Heart right ventricle (tissue), 16 donors: ENCODE data around the gene NPHP1. TPM values are rescaled to one million over a fixed set of nuclear protein-coding genes. Genes with fewer than 3 reads are reported as not detected.
A peak's percentile ranks its signal among the peaks of the same experiment; 100 is the strongest.
"Not testable (repeated sequence)": the region's sequence is repeated elsewhere in the genome, so short reads cannot be mapped to it uniquely, and the experiment has no call there.

Experiments used
- ATAC-seq, 8 donors: fragments of 200-7000 bp; cut with Tn5 transposase; one replicate each; pipeline ENCODE4 v1.9.1; 2020; ENCODE audit warnings: mild to moderate bottlenecking in 8 of 8, moderate library complexity in 8 of 8, moderate number of reproducible peaks in 1 of 8
- DNase-seq, 2 donors: peaks; one replicate each; pipeline ENCODE4 v3.0.0-alpha.2; 2020
- H3K27ac ChIP-seq, 10 donors: fragments of 200-600 bp; sonication (generic) in 2 of 10; one replicate each; pipeline versions ENCODE4 v1.5.0 to v1.8.0; 2020 to 2022; ENCODE audit warnings: mild to moderate bottlenecking in 3 of 10
- H3K27me3 ChIP-seq, 7 donors: fragments of 200-600 bp; one replicate each; pipeline ENCODE4 v1.8.0; 2021 to 2022; ENCODE audit warnings: mild to moderate bottlenecking in 2 of 7
- H3K36me3 ChIP-seq, 9 donors: fragments of 200-600 bp; sonication (generic) in 1 of 9; one replicate each; pipeline versions ENCODE4 v1.5.0 to v1.8.0; 2020 to 2022; ENCODE audit warnings: mild to moderate bottlenecking in 2 of 9
- H3K4me1 ChIP-seq, 9 donors: fragments of 200-600 bp; sonication (generic) in 1 of 9; one replicate each; pipeline versions ENCODE4 v1.5.0 to v1.8.0; 2020 to 2022; ENCODE audit warnings: mild to moderate bottlenecking in 4 of 9
- H3K4me3 ChIP-seq, 10 donors: fragments of 200-600 bp; sonication (generic) in 2 of 10; one replicate each; pipeline versions ENCODE4 v1.5.0 to v1.8.0; 2020 to 2022; ENCODE audit warnings: mild to moderate bottlenecking in 7 of 10, moderate library complexity in 2 of 10
- H3K9me3 ChIP-seq, 11 donors: fragments of 200-600 bp in 10 of 11; sonication (generic) in 2 of 11; one replicate each; pipeline versions ENCODE4 v1.5.0 to v1.8.0; 2013 to 2022; ENCODE audit warnings: mild to moderate bottlenecking in 2 of 11, control low read depth in 1 of 11, moderate library complexity in 1 of 11
- WGBS, 2 donors: extraction: QIAGEN DNeasy Blood & Tissue Kit; methylation state at CpG; one replicate each; pipeline ENCODE4 v1.1.7; 2013; ENCODE audit warnings: inconsistent platforms in 1 of 2; 5-methylcytosine and 5-hydroxymethylcytosine counted together
- intact Hi-C, 10 donors: fragments of 100-400 bp; cut with DNase I; formaldehyde crosslinking; loops; one replicate each; pipeline versions ENCODE4 v1.11.1 to v1.14.2; 2022
- long read RNA-seq, 3 donors: library from polyadenylated mRNA; unstranded; transcript quantifications; one replicate each; pipeline ENCODE4 v2.0.0, GENCODE V29; 2020 to 2021
- polyA plus RNA-seq, 2 donors: library from polyadenylated mRNA; stranded (reverse); fragments of 200-250 nt; gene quantifications; one replicate each; pipeline ENCODE4 v1.2.3, GENCODE V29; 2013
- total RNA-seq, 10 donors: library from RNA; stranded (reverse); fragmentation: NEBNext Ultra II Directional in 3 of 10; extraction: Animal tissue kit (Norgen Biotek cat#: 25700) in 3 of 10; gene quantifications; one replicate each; pipeline versions ENCODE4 v1.2.1 to v1.2.4, GENCODE V29; 2021 to 2023
- TF ChIP-seq, protein P1 (sequence below), 9 donors: fragments of 200-600 bp; sonication (generic) in 2 of 9; IDR thresholded peaks; one replicate each; pipeline versions ENCODE4 v1.5.0 to v1.8.0; 2021 to 2022; ENCODE audit warnings: antibody characterized with exemption in 9 of 9, mild to moderate bottlenecking in 5 of 9, moderate library complexity in 1 of 9
- donor health status: Arrhythmogenic right ventricular cardiomyopathy.
- donor health status: ischemic (EF 13 %, LVEDD 7.1; RV severe dilation, severe dysfunction).
- donor health status: healthy with polysubstance abuse.
- donor health status: DM: no; HTN: yes; CAD: no.
- donor health status: DM: no; HTN: no; CAD: no.
- donor health status: ischemic (EF 25% LVEDD 6.9; RV normal size, moderate dysfunction).
- donor health status: ischemic (EF 25% LVEDD 5.7; RV mildly dilated, moderate dysfunction).
- donor health status: healthy.
- donor health status: DM: yes; HTN: yes; CAD: no.
- donor health status: Ischemic cardiomyopathy.
- donor health status: ischemic (EF 35%, LVEDD 5.7; RV mildly dilated, moderate dysfunction).
- donor health status: nonischemic (EF 11% LVEDD 7.7; RV severe dilation, severe dysfunction).
- donor health status: DM: yes; HTN: yes; CAD: no.
- donor health status: PGD.
- donor health status: ischemic (EF 29% LVEDD 5.4; RV normal size, mild dysfunction).
- donor health status: nonischemic (EF 23%, LVEDD 6.1; RV moderate dilation, normal function).

NPHP1 gene
- 1 to 10 TPM; 4.6 to 7.2 (median 6.3) TPM for total RNA-seq
- polyA plus RNA-seq: 1 to 10 TPM; 4.4 to 9.0 TPM
- long read RNA-seq, donor 1, partial matches to known transcripts: 0 of 7 reads
- long read RNA-seq, donor 1, other reads (novel, unspliced or antisense): 5 of 7 reads
- long read RNA-seq, donor 2, partial matches to known transcripts: 1 of 9 reads
- long read RNA-seq, donor 2, other reads (novel, unspliced or antisense): 3 of 9 reads
- long read RNA-seq, donor 3, transcript NPHP1-207 (20 exons, 2,513 nt): major isoform, 7 of 18 reads
- long read RNA-seq, donor 3, partial matches to known transcripts: 2 of 18 reads
- long read RNA-seq, donor 3, other reads (novel, unspliced or antisense): 8 of 18 reads

- Histone ChIP-seq H3K36me3 (peaks cover 0 to 21% (median 1%) of the 10 kb centered on the region in 9 donors), H3K27me3 (no peaks in the 10 kb centered on the region), H3K4me3 (peak within 1 kb of the TSS; percentile 72 to 92 (median 78)), H3K27ac (peak within 1 kb of the TSS; percentile 36 to 85 (median 72)), H3K4me1 (peaks cover 0 to 26% (median 14%) of the 10 kb centered on the region in 9 donors), H3K9me3 (no peaks in the 10 kb centered on the region)
- 1 to 2% methylated on average over 43 of the region's 43 CpGs for WGBS, 2 donors
- peak; percentile 90 to 98 (median 94) for ATAC-seq
- TF ChIP-seq, protein P1, sequence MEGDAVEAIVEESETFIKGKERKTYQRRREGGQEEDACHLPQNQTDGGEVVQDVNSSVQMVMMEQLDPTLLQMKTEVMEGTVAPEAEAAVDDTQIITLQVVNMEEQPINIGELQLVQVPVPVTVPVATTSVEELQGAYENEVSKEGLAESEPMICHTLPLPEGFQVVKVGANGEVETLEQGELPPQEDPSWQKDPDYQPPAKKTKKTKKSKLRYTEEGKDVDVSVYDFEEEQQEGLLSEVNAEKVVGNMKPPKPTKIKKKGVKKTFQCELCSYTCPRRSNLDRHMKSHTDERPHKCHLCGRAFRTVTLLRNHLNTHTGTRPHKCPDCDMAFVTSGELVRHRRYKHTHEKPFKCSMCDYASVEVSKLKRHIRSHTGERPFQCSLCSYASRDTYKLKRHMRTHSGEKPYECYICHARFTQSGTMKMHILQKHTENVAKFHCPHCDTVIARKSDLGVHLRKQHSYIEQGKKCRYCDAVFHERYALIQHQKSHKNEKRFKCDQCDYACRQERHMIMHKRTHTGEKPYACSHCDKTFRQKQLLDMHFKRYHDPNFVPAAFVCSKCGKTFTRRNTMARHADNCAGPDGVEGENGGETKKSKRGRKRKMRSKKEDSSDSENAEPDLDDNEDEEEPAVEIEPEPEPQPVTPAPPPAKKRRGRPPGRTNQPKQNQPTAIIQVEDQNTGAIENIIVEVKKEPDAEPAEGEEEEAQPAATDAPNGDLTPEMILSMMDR (IDR thresholded peaks at IDR 0.05): no peak
- DNase-seq: peak; percentile 87 to 90
- intact Hi-C loops: no loop called here
These were observed at the start of gene NPHP1 for GRCh38 chr2:110204408-110205385. Gene NPHP1, minus strand, starts transcription at chr2:110205013. Its CDS starts 45 bp downstream, at chr2:110204968.

DNA sequence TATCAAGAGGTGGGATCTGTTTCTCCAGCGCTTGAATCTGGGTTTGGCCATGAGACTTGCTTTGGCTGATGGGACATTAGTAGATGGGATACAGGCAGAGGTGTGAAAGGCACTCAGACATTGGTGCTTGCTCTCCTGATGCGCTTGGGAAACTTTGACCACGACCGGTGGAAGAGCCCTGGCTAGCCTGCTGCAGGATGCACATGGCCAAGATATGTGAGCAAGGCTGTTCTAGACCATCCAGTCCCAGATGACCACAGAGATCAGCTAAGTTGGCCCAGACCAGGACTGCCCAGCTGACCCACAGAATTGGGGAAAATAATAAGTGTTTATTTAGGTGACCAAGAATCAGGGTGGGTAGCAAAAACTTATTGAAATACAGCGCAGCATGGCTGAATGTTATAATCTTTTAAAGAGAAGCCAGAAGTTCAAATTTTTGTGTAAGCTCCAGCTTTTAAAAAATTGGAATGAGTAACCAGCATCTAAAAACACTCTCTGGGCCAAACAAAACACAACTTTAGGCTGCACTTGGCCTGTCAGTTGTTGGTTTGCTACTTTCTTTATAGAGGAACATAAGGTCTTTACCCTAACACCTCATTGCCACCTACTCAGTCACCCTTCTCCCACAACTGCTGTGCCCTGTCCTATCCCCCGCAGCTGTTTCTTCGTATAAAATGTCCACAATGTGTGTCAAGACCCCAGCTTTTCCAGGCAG is 43.4 kb upstream of the NPHP1 start:
- DNase-seq, intact Hi-C loops: not testable (repeated sequence)
- ATAC-seq: peak in 3 of 8 donors; percentile 35 to 41 (median 40)

DNA sequence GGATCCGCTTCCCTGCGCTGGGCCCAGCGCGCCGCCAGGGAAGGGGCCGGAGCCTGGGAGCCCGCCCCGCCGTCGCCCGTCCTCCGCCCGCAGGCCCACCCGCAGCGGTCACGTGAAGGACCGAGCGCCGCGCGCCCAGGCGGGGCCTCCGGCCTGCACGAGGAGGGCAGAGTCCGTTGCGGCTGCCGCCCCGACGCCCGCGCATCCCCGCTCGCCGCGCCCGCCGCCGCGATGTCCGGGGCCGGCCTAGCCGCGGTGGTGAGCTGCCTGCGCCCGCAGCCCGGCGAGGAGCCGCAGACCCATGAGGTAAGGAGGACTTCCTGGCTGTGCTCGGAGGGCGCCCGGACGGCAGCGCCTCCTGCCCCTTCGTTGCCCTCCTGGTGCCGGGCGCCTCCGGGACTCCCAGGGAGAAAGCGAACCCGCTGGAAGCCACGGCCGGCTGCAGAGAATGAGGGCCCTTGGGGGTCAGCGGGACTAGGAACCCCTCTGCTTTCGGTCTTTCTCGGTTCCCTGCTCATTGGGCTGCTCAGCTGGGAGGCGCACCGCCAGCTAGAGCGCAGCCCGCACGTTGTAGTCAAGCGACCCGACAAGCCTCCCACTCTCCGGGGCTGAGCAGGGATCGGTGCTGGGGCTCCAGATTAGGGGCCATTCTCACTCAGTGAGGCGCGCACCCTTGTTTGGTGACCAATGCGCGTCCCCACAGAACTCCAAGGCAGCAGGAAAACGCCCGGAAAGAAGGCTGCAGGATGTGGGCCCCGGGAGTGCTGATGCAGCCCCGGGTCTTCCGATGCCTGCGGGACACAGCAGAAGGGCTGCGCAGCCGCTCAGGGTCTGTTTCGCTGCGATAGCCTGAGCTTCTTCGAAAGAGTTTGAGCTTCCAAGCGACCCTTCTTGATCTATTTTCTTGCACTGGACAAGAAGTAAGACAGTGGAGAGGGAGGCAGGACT is 40.9 kb upstream of the NPHP1 start:
- no CpG with 5 or more reads among the region's 89 CpGs for WGBS, 2 donors
- DNase-seq, H3K4me1 ChIP-seq, H3K9me3 ChIP-seq, intact Hi-C loops, H3K36me3 ChIP-seq, H3K4me3 ChIP-seq, H3K27ac ChIP-seq, H3K27me3 ChIP-seq: not testable (repeated sequence)
- ATAC-seq: peak; percentile 49 to 87 (median 64)

More for the DNA sequence above, 43.4 kb upstream of the NPHP1 start:
- not testable (repeated sequence) for H3K36me3 ChIP-seq, H3K4me1 ChIP-seq, H3K4me3 ChIP-seq, H3K27me3 ChIP-seq, H3K27ac ChIP-seq, H3K9me3 ChIP-seq
- 64 to 82% methylated on average over 5 to 6 of the region's 7 CpGs for WGBS, 2 donors

DNA sequence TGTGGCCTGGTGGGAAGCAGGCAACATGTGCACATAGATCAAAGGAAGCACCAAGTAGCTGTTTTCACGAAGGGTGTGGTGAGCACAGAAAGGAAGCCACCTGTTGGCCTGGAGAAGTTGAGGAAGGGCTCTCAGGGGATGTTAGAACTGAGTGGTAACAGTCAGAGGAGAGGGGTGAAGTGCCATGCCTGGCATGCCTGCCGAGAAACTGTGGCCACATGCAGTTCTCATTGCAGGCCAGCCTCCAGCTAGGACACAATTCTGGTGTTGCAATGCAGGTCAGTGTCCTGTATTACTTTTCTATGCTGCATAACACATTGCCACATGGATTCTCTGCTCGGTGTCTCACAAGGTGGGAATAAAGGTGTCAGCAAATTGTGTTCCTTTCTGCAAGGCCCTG is 38.5 kb upstream of the NPHP1 start:
- ATAC-seq, H3K4me1 ChIP-seq, DNase-seq, H3K27me3 ChIP-seq, H3K36me3 ChIP-seq, H3K27ac ChIP-seq, H3K9me3 ChIP-seq, intact Hi-C loops, H3K4me3 ChIP-seq: not testable (repeated sequence)
- WGBS, 2 donors: 94 to 100% methylated on average over 1 of the region's 3 CpGs

GRCh38 chr2:110234514-110234913 is 29.7 kb upstream of the NPHP1 start:
- H3K27me3 ChIP-seq, H3K27ac ChIP-seq, H3K4me1 ChIP-seq, DNase-seq, H3K9me3 ChIP-seq, H3K4me3 ChIP-seq, ATAC-seq, H3K36me3 ChIP-seq, intact Hi-C loops: not testable (repeated sequence)
- WGBS, 2 donors: 54 to 55% methylated on average over 5 of the region's 5 CpGs

- H3K4me1 ChIP-seq, intact Hi-C loops, H3K36me3 ChIP-seq, H3K27ac ChIP-seq, H3K4me3 ChIP-seq, H3K9me3 ChIP-seq, DNase-seq, ATAC-seq: not testable (repeated sequence)
- peaks cover 0 to 27% (median 6%) of the 10 kb centered on the region in 7 donors for H3K27me3 ChIP-seq
- no CpG with 5 or more reads among the region's 1 CpG for WGBS, 2 donors
These were observed 25.1 kb upstream of the NPHP1 start for GRCh38 chr2:110229886-110230285.

DNA sequence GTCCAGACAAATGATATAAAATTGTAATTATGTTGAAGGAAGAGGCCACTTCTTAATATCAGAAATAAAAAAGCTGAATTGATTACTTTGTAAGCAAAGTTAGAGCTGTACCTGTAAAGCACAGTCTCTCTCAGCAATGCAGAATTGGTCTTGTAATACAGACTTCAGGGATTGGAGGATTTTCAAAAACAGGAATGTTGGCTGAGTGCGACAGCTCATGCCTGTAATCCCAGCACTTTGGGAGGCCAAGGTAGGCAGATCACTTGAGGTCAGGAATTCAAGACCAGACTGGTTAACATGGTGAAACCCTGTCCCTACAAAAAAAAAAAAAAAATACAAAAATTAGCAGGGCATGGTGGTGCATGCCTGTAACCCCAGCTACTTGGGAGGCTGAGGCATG is 17.8 kb upstream of the NPHP1 start:
- H3K9me3 ChIP-seq, H3K4me1 ChIP-seq, ATAC-seq, DNase-seq, H3K4me3 ChIP-seq, intact Hi-C loops, H3K36me3 ChIP-seq, H3K27ac ChIP-seq: not testable (repeated sequence)
- H3K27me3 ChIP-seq: peaks cover 0 to 63% (median 16%) of the 10 kb centered on the region in 7 donors
- WGBS, 2 donors: 88 to 95% methylated on average over 1 of the region's 1 CpG
